HepG2 (cell line): ENCODE results near the gene TMEM269. TPM values are rescaled to one million over a fixed set of nuclear protein-coding genes. Genes with fewer than 3 reads are reported as not detected.

Experiments used
- ATAC-seq: fragments of 200-7000 bp; cut with Tn5 transposase; 3 replicates; pipeline ENCODE4 v1.9.1; 2020; ENCODE audit warnings: mild to moderate bottlenecking, moderate library complexity
- BruUV-seq: library from RNA; stranded (reverse); fragments of 400-500 nt; replicated peaks from 2 replicates; lab custom pipeline; 2021; lab: Mats Ljungman, UMichigan
- CTCF ChIA-PET: fragments of 300-600 bp; formaldehyde crosslinking; extraction: SDS; loops from one replicate; lab custom pipeline; 2021; ENCODE audit warnings: low total read pairs, inconsistent platforms, low intra/inter-chr PET ratio; lab: Yijun Ruan, JAX
- POLR2A ChIA-PET: fragments of 350-600 bp; sonication (Branson Sonifier 250); formaldehyde crosslinking; loops from one replicate; lab custom pipeline; 2020; ENCODE audit warnings: antibody characterized with exemption, inconsistent platforms; lab: Yijun Ruan, JAX
- DNase-seq: peaks from one replicate; pipeline ENCODE4 v3.0.0-alpha.2; 2015; ENCODE audit warnings: low spot score
- FAIRE-seq: peaks from 3 replicates; lab custom pipeline; 2011; peaks lifted over from hg19 to GRCh38; lab: Jason Lieb, UNC
- H2AFZ ChIP-seq: one replicate; pipeline ENCODE4 v1.6.1; 2011; ENCODE audit warnings: low read length, inconsistent platforms
- H3K27ac ChIP-seq: fragments of 300-600 bp; 3 replicates; pipeline ENCODE4 v1.8.0; 2011; ENCODE audit warnings: mixed run types, mild to moderate bottlenecking, mixed read lengths, low read length, inconsistent platforms; ENCODE audit not compliant: insufficient read depth; ENCODE audit errors: extremely low read length
- H3K27me3 ChIP-seq, 2 experiments: fragments of 200-600 bp in 1 of 2; 2 replicates in 1 of 2; 3 replicates in 1 of 2; pipeline versions ENCODE4 v1.6.0 to v1.8.0; 2011; ENCODE audit warnings: low read length in 2 of 2, mild to moderate bottlenecking in 2 of 2, moderate library complexity in 2 of 2, inconsistent platforms in 1 of 2; ENCODE audit not compliant: insufficient read depth in 2 of 2, control insufficient read depth in 1 of 2
- H3K36me3 ChIP-seq, 2 experiments: fragments of 200-600 bp in 1 of 2; replicated peaks in 1 of 2; 2 replicates in 1 of 2; 3 replicates in 1 of 2; pipeline versions ENCODE4 v1.5.1 to v1.8.0; 2011; ENCODE audit warnings: low read length in 2 of 2, inconsistent platforms in 1 of 2; ENCODE audit not compliant: insufficient read depth in 2 of 2, control insufficient read depth in 1 of 2
- H3K4me1 ChIP-seq: 2 replicates; pipeline ENCODE4 v1.5.1; 2012; ENCODE audit warnings: low read length, inconsistent platforms; ENCODE audit not compliant: insufficient read depth
- H3K4me2 ChIP-seq: 2 replicates; pipeline ENCODE4 v1.6.0; 2011; ENCODE audit warnings: low read depth, low read length, inconsistent platforms
- H3K4me3 ChIP-seq, 3 experiments: fragments of 200-600 bp in 1 of 3; sonication (generic), shearing (Covaris generic) in 1 of 3; replicated peaks in 1 of 3; 2 replicates each; pipeline ENCODE4 v1.5.1; 2011 to 2016; ENCODE audit warnings: low read length in 3 of 3, inconsistent platforms in 2 of 3, low read depth in 2 of 3, mild to moderate bottlenecking in 2 of 3, control low read depth in 1 of 3, mixed read lengths in 1 of 3; ENCODE audit not compliant: insufficient read depth in 1 of 3
- H3K79me2 ChIP-seq: one replicate; pipeline ENCODE4 v1.6.1; 2011; ENCODE audit warnings: low read length, inconsistent platforms; ENCODE audit not compliant: insufficient read depth
- H3K9ac ChIP-seq: 2 replicates; pipeline ENCODE4 v1.6.0; 2011; ENCODE audit warnings: mild to moderate bottlenecking, low read depth, low read length, inconsistent platforms; ENCODE audit not compliant: insufficient read depth
- H3K9me3 ChIP-seq: 2 replicates; pipeline ENCODE4 v1.5.1; 2012; ENCODE audit warnings: mild to moderate bottlenecking, low read length
- H4K20me1 ChIP-seq: 2 replicates; pipeline ENCODE4 v1.6.0; 2011; ENCODE audit warnings: inconsistent platforms, mild to moderate bottlenecking, low read length, moderate library complexity; ENCODE audit not compliant: insufficient read depth
- ATAD3A ChIP-seq: sonication (generic); formaldehyde crosslinking; IDR thresholded peaks from 2 replicates; pipeline ENCODE4 v1.4.0; 2020; ENCODE audit warnings: missing genetic modification reagents
- KDM1A ChIP-seq: IDR thresholded peaks from 2 replicates; pipeline ENCODE4 v1.6.1; 2016; ENCODE audit warnings: missing compliant biosample characterization
- MTF2 ChIP-seq: sonication (generic); formaldehyde crosslinking; IDR thresholded peaks from 2 replicates; pipeline ENCODE4 v1.5.0; 2020; ENCODE audit warnings: missing genetic modification reagents, borderline replicate concordance
- PLRG1 ChIP-seq: fragments of 450-650 bp; conservative IDR thresholded peaks from 2 replicates; pipeline ENCODE4 v1.6.1; 2016
- SRSF4 ChIP-seq: fragments of 200-400 bp; formaldehyde crosslinking; IDR thresholded peaks from one replicate; pipeline ENCODE4 v1.6.1; 2018; ENCODE audit warnings: mild to moderate bottlenecking, low read depth, low read length, moderate library complexity; ENCODE audit not compliant: poor library complexity, severe bottlenecking
- ZNF121 ChIP-seq: sonication (generic); formaldehyde crosslinking; IDR thresholded peaks from 2 replicates; pipeline ENCODE4 v1.5.0; 2020; ENCODE audit warnings: mild to moderate bottlenecking, missing genetic modification reagents
- ZNF253 ChIP-seq: sonication (generic); formaldehyde crosslinking; IDR thresholded peaks from 2 replicates; pipeline ENCODE4 v1.8.0; 2022; ENCODE audit warnings: mild to moderate bottlenecking, missing genetic modification reagents, borderline replicate concordance
- WGBS: methylation state at CpG from one replicate; pipeline ENCODE4 v1.1.6; 2017; ENCODE audit warnings: low lambda C conversion rate; 5-methylcytosine and 5-hydroxymethylcytosine counted together
- in situ Hi-C: cut with HindIII; loops from 2 replicates; pipeline ENCODE4 v1.10.0; 2017; ENCODE audit warnings: low pct_unique_long_range_greater_than_20kb; ENCODE audit not compliant: extremely low pct_ligation_motif_present
- intact Hi-C: fragments of 100-400 bp; cut with micrococcal nuclease; formaldehyde crosslinking; loops from one replicate; pipeline ENCODE4 v1.10.0; 2022; ENCODE audit not compliant: unreplicated experiment
- polyA plus RNA-seq, 8 experiments: library from polyadenylated mRNA; depleted of rRNA in 3 of 8; stranded (reverse) in 7 of 8; unstranded in 1 of 8; fragments of >200 nt; fragmentation: Illumina TruSeq in 4 of 8; extraction: Trizol in 4 of 8; gene quantifications; 2 replicates each; pipeline versions ENCODE4 v1.2.1 to v1.2.3, GENCODE V29; 2011 to 2016; ENCODE audit warnings: low read depth in 4 of 8, missing spikeins in 1 of 8, mixed read lengths in 1 of 8; ENCODE audit not compliant: insufficient read depth in 1 of 8
- total RNA-seq, 5 experiments: library from RNA; depleted of rRNA; stranded (reverse); fragments of >200 nt; fragmentation: Illumina TruSeq; extraction: Trizol; gene quantifications; 2 replicates each; pipeline ENCODE4 v1.2.3, GENCODE V29; 2016; ENCODE audit warnings: low read depth in 1 of 5
- TF ChIP-seq, protein P1 (sequence below): sonication (generic); formaldehyde crosslinking; IDR thresholded peaks from 2 replicates; pipeline ENCODE4 v1.4.0; 2020; ENCODE audit warnings: missing genetic modification reagents
- TF ChIP-seq, protein P2 (sequence below): sonication (generic); formaldehyde crosslinking; IDR thresholded peaks from 2 replicates; pipeline ENCODE4 v1.4.0; 2020; ENCODE audit warnings: mild to moderate bottlenecking, missing genetic modification reagents

Gene TMEM269
- total and polyA plus RNA-seq, 2 of the 13 experiments (the other 11 are each of a cell fraction or from before 2014, with no cell fraction given): 0.15 to 0.21 TPM

DNA sequence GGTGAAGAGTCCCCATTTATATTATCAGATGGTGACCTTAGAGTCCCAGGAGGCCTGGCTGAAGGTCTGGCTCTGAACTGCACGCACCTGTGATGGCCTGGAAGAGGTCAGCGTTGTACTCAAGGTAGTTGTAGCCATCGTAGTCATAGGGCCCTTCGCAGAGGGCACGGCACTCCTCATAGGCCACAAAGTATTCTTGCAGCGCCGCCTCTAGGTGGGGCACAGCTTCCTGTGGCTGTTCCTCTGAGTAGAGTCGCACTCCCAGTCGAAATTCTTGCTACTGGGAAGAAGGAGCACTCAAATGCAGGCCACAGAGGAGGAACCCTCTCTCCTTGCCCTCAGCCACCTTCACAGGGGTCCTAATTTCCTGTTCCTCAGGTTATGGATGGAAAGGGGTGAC, 25.7 kb upstream of the TMEM269 start:
- no peak overlapping the region for H3K27ac ChIP-seq
- TF ChIP-seq, protein P1, sequence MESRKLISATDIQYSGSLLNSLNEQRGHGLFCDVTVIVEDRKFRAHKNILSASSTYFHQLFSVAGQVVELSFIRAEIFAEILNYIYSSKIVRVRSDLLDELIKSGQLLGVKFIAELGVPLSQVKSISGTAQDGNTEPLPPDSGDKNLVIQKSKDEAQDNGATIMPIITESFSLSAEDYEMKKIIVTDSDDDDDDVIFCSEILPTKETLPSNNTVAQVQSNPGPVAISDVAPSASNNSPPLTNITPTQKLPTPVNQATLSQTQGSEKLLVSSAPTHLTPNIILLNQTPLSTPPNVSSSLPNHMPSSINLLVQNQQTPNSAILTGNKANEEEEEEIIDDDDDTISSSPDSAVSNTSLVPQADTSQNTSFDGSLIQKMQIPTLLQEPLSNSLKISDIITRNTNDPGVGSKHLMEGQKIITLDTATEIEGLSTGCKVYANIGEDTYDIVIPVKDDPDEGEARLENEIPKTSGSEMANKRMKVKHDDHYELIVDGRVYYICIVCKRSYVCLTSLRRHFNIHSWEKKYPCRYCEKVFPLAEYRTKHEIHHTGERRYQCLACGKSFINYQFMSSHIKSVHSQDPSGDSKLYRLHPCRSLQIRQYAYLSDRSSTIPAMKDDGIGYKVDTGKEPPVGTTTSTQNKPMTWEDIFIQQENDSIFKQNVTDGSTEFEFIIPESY (CRISPR knock-in tag): peak; percentile 97
- TF ChIP-seq SRSF4: no peak
- no peak for TF ChIP-seq PLRG1
- ATAC-seq: no peak
- H3K79me2 ChIP-seq: peaks cover 6% of the 10 kb centered on the region
- no peak overlapping the region for H2AFZ ChIP-seq
- DNase-seq: no peak
- no TSS peak for BruUV-seq
- POLR2A ChIA-PET: no interaction called here
- peaks cover 22% of the 10 kb centered on the region for H3K4me1 ChIP-seq
- H3K36me3 ChIP-seq: peaks cover 21 to 62% of the 10 kb centered on the region in 2 experiments
- intact Hi-C loops: no loop called here
- no peaks in the 10 kb centered on the region for H4K20me1 ChIP-seq
- in situ Hi-C loops: no loop called here
- CTCF ChIA-PET: no interaction called here
- H3K9me3 ChIP-seq: no peaks in the 10 kb centered on the region
- H3K4me3 ChIP-seq: no peak overlapping the region
- WGBS: 90% methylated on average over 4 of the region's 9 CpGs
- FAIRE-seq: no peak
- no peak overlapping the region for H3K9ac ChIP-seq
- H3K27me3 ChIP-seq: no peaks in the 10 kb centered on the region
- H3K4me2 ChIP-seq: no peak overlapping the region

DNA sequence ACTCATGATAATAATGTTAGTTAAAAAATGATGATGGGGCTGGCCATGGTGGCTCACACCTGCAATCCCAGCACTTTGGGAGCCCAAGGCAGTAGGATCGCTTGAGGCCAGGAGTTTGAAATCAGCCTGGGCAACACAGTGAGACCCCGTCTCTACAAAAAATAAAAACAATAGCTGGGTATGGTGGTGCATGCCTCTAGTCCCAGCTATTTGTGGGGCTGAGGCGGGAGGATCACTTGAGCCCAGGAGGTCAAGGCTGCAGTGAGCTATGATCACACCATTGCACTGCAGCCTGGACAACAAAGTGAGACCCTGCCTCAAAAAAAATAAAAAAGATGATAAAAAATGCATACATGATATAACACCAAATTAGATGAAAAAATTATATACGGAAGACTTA, 23.2 kb upstream of the TMEM269 start:
- peaks cover 31% of the 10 kb centered on the region for H3K79me2 ChIP-seq
- no peak overlapping the region for H3K27ac ChIP-seq
- no peak overlapping the region for H2AFZ ChIP-seq
- H4K20me1 ChIP-seq: no peaks in the 10 kb centered on the region; the same call in 1 of the 2 replicates
- DNase-seq (no peak), ATAC-seq (no peak), FAIRE-seq (no peak)
- no peaks in the 10 kb centered on the region; a peak in 1 of 5 replicates for H3K27me3 ChIP-seq
- POLR2A ChIA-PET: no interaction called here
- no peaks in the 10 kb centered on the region for H3K9me3 ChIP-seq
- H3K36me3 ChIP-seq: peaks cover 4 to 37% of the 10 kb centered on the region in 2 experiments; a peak in 4 of 5 replicates
- peaks cover 24% of the 10 kb centered on the region for H3K4me1 ChIP-seq
- in situ Hi-C loops: no loop called here
- H3K9ac ChIP-seq: no peak overlapping the region
- intact Hi-C loops: no loop called here
- CTCF ChIA-PET: no interaction called here
- H3K4me3 ChIP-seq: no peak overlapping the region
- TF ChIP-seq, protein P2, sequence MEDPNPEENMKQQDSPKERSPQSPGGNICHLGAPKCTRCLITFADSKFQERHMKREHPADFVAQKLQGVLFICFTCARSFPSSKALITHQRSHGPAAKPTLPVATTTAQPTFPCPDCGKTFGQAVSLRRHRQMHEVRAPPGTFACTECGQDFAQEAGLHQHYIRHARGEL (CRISPR knock-in tag): no peak
- no peak for TF ChIP-seq ATAD3A (CRISPR knock-in tag)
- TF ChIP-seq ZNF121 (CRISPR knock-in tag): peak; percentile 61; the same call in 1 of the 2 replicates
- TF ChIP-seq MTF2 (CRISPR knock-in tag): no peak
- TF ChIP-seq ZNF253 (CRISPR knock-in tag): no peak
- TF ChIP-seq KDM1A (CRISPR knock-in tag): no peak
- H3K4me2 ChIP-seq: no peak overlapping the region
- BruUV-seq: no TSS peak
- WGBS: 98% methylated on average over 4 of the region's 4 CpGs
